GM21526 (cell line): ENCODE results near the gene SLC66A1.

Experiments
- ATAC-seq: cut with Tn5 transposase; IDR thresholded peaks from one replicate; pipeline ENCODE4 v1.9.1; 2021; ENCODE audit warnings: moderate library complexity; ENCODE audit not compliant: unreplicated experiment, low FRiP score

SLC66A1 gene

GRCh38 chr1:19323987-19324664, 12.0 kb downstream of the SLC66A1 start:
- no peak for ATAC-seq

DNA sequence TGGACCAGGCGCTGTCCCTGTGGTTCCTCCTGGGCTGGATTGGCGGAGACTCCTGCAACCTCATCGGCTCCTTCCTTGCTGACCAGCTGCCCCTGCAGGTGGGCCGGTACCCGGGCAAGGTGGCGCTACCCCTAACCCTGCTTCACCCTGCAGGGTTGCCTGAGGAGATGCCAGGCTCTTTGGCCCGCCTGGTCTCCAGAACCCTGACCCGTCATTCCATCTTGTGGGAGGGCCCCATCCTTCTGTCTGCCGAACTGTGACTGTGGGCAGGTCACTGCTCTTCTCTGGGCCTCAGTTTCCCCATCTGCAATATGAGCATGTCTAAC, 12.5 kb downstream of the SLC66A1 start:
- ATAC-seq, result no peak

GRCh38 chr1:19325368-19325957, 13.3 kb downstream of the SLC66A1 start:
- no peak for ATAC-seq

GRCh38 chr1:19325958-19326747, 14.0 kb downstream of the SLC66A1 start:
- ATAC-seq, result no peak

- ATAC-seq, result no peak
These were observed 14.6 kb downstream of the SLC66A1 start for GRCh38 chr1:19326748-19327065.

DNA sequence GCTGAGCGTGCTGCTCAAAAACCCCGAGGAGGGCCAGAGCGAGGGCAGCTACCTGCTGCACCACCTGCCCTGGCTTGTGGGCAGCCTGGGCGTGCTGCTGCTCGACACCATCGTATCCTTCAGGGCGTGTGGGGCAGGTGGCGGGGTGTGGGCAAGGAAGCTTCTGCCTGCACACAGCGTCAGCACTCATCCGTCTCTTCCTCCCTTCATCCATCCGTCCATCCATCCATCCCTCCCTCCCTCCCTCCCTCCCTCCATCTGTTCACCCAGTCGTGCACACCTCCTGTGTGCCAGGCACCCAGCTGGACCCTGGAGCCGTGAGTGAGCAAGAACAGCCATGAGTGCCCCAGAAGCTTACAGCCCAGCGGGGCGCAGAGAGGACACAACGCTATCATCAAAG, 15.2 kb downstream of the SLC66A1 start:
- no peak for ATAC-seq

DNA sequence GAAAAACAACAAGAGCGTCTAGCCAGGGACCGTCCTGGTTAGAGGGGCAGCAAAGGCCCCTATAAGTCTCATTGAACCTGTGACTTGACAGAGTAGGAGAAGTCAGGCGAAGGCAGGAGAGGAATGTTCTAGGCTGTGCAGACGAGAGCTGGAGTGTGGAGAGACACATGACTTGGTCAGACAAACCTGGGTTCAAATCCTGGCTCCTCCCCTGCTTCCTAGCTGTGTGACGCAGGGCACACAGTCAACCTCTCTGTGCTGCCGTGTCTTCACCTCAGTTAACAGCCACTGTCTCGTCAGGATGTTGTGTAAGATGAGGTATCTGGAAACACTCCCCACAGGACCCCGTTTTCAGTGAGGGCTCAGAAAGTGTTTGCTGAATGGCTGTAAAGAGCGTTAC, 15.6 kb downstream of the SLC66A1 start:
- no peak for ATAC-seq

DNA sequence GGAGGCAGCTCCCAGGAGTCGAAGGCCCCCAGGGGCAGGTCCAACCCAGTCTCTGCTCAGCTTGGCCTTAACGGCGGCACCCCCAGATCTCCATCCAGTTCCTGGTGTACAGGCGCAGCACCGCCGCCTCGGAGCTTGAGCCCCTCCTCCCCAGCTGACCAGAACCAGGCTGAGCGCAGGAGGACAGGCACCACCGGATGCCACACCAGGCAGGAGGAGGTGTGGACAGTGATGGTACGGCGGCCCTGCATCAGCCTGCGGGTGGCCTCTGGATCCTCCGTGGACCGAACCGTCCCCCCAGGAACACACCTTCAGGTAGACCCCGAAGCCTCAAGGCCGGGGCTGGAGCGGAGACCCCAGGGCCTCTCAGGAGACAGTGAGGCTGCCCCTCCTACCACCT, 16.4 kb downstream of the SLC66A1 start:
- no peak for ATAC-seq

- no peak for ATAC-seq
These were observed 17.1 kb downstream of the SLC66A1 start for GRCh38 chr1:19329188-19329587.

GRCh38 chr1:19329611-19330010, 17.5 kb downstream of the SLC66A1 start:
- ATAC-seq, result no peak

DNA sequence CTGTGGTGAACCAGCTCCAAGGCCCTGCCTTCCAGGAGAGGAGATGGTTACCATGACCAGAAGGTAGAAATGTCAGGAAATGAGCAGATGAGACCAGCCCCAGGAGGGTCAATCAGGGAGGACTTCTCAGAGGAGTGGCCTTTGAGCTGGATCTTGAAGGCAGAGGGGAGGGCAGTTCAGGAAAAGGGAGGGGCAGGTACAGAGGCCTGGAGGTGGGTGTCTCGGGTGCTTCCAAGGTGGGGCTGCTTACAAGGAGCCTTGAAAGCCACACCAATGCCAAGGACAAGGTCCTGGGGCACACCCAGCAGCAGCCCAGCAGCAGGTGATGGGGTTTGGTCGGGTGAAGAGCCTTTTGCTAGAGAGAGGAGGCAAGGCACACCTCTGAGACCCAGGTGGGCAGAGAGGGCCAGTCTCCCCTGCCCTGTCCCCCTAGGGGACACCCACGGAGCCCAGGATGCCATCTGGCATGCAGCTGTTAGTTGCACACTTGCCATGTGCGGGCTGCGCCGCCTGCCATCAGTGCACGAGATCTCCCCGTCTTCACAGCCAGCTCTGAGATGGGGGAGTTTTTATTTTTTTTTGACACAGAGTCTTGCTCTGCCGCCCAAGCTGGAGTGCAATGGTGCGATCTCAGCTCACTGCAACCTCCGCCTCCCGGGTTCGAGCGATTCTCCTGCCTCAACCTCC, 18.5 kb downstream of the SLC66A1 start:
- ATAC-seq, result no peak

GRCh38 chr1:19331262-19331878, 19.2 kb downstream of the SLC66A1 start:
- no peak for ATAC-seq

DNA sequence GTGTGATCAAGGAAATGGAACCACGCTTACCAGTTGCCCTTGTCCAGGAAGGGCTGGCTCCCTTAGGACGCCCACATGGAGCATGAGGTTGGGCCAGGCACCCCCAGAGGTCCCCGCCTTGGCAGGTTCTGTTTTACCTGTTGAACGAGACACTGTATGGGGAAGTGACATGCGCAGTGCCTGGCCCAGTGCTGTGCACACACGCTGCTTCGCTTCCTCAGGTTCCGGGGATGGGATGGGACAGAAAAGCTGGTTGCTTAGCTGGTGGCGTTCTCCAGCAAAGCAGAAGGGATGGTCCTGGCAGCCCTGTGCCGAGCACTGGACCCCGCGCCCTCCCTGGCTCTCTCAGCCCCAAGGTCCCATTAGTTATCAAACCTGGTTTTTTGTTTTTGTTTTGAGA, 20.7 kb downstream of the SLC66A1 start:
- ATAC-seq, result no peak

DNA sequence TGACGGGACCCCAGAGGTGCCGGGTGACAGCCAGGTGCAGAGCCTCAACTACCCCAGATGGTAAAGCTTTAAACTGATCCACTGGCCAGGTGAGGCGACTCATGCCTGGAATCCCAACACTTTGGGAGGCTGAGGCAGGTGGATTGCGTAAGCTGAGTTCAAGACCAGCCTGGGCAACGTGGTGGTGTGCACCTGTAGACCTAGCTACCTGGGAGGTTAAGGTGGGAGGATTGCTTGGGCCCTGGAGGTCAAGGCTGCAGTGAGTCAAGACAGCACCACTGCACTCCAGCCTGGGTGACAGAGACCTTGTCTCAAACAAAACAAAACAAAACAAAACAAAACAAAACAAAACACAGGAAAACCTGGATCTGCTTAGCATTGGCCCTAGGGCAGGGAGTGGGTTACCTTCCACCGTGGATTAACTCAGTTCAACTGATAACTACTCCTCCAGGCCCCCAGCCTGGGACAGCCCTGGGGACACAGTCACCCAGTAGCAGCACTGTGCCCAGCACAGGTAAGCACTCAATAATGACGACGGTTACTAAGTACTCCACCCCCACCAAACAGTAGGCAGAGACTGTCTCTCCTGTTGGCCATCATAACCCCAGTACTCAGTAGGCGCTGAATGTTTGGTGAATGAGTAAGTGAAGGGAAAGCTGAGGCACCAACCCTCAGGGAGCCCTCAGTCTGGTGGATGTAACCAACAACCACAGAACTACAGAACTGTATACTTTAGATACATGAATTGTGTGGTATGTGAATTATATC, 21.6 kb downstream of the SLC66A1 start:
- ATAC-seq, result no peak

- no peak for ATAC-seq
These were observed 24.4 kb downstream of the SLC66A1 start for GRCh38 chr1:19336543-19336942.

- ATAC-seq, result no peak
These were observed 25.2 kb downstream of the SLC66A1 start for GRCh38 chr1:19337289-19337688.

- no peak for ATAC-seq
These were observed 26.2 kb downstream of the SLC66A1 start for GRCh38 chr1:19338323-19338762.

DNA sequence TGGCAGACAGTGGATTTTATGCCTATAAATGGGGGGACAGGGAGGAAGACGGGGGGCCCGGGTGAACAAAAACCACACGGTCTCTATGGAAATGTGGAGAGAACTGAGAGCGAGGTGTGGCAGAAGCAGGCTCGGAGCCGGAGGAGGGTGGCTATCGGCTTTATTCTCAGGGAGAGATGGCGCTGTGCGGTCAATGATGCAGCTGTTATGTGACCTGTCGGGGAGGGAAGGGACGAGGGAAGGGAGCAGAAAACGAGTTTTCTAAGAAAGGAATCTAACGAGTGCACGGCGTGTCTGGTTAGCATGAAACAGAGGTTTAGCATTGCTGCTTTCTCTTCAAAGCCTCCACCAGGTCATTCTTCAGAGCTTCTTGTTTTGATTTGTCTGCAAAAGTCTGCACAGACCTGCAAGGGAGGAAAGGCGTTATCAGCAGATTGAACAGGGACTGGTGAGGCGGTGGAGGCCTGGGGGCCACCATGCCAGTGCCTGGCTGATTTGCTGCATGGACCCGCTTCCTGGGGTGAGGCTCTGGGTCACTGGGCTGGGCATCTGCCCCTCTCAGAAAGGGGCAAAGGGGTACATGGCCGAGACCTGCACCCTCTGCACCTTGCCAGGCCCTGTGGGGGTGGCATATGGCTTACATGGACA, 27.2 kb downstream of the SLC66A1 start:
- no peak for ATAC-seq

DNA sequence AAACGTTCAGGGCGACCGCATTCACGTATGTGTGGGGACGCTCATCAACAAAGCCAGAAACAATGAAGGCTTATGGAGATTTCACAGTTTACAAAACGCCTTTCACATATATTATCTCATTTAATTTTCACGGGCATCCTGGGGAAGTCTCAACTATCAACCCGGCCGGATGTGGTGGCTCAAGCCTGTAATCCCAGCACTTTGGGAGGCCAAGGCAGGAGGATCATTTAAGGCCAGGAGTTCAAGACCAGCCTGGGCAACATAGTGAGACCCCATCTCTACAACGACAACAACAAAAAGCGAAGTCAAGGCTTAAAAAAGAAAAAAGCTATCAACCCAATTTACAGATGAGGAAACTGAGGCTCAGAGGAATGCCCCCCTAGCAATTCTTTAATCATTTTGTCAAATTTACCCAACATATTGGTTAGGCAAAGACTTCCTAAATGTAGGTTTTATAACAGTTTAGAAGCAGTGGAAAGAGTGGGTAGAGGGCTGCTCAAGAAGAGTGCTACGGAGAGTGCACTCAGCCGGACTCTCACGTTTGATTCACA, 28.3 kb downstream of the SLC66A1 start:
- ATAC-seq, result no peak
